ENCODE measurements around the gene ZSCAN21.

The ZSCAN21 gene

DNA sequence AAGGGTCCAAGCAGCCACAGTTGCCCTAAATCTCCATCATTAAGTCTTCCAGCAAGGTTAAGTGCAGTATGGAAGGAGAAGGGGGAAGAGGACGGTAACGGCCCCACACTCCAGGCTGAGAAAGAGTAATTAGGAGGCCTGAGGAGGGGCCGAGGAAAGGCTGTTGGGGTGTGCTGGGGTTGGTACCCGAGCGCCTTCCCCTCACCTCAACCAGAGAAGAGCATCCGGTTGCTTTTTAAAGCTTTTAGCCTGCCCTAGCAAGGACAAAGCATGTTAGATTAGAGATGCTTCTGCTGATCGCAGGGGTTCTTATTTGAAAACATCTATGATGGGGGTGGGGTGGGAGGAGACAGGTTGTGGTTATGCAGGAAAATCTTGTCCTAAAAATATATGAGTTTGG, 9.0 kb upstream of the ZSCAN21 start:
- no peaks in the 10 kb centered on the region; the same call in 1 of the 2 replicates for H3K4me1 ChIP-seq
- peaks cover 4% of the 10 kb centered on the region for H3K36me3 ChIP-seq (replicated peaks)
- H3K27me3 ChIP-seq (ENCODE audit: low read depth): no peaks in the 10 kb centered on the region
- H3K9me3 ChIP-seq: no peaks in the 10 kb centered on the region
- DNase-seq (ENCODE audit: low spot score in 2 of 2): no peak
- in situ Hi-C loops (cut with MboI; ENCODE audit: low sequenced_read_pairs): no loop called here
- no peak overlapping the region for H3K4me3 ChIP-seq

DNA sequence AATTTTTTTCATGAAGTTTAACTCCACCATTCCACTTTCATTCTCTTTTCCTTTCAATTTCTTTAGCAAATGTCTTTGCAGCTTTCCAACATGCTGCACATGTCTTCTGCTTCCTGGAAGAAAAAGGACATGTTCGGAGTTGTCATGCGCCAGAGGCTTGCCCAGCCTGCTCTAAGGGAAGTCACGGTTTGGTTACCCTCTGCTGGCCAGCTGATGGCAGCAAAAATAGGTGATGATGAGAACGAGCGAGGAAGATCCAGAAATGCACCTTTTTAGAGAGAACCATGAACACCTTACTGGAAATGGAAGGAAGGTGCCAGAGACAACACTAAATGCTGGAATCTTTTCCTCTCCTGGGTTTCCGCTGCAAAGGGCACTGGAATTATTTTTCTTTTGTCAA, 4.9 kb upstream of the ZSCAN21 start:
- in situ Hi-C loops (cut with MboI; ENCODE audit: low sequenced_read_pairs): no loop called here
- no peaks in the 10 kb centered on the region for H3K36me3 ChIP-seq (replicated peaks)
- H3K4me1 ChIP-seq: peaks cover 5% of the 10 kb centered on the region
- no peaks in the 10 kb centered on the region for H3K27me3 ChIP-seq (ENCODE audit: low read depth)
- no peak overlapping the region for H3K4me3 ChIP-seq
- DNase-seq (ENCODE audit: low spot score in 2 of 2): peak in 1 of 2 experiments; percentile 24
- H3K9me3 ChIP-seq: no peaks in the 10 kb centered on the region

DNA sequence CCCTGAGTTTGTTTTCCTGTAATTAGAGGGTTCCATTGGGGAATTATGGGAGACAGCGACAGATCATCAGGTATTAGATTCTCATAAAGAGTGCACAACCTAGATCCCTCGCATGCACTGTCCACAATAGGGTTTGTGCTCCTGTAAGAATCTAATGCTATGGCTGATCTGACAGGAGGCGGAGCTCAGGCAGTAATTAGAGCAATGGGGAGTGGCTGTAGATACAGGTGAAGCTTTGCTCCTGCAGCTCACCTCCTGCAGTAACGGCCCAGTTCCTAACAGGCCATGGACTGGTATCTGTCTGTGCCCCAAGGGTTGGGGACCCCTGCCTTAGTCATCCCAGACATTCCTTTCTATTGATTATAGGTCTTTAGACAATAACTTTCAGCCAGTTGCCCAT, 894 bp upstream of the ZSCAN21 start:
- no peak for DNase-seq (ENCODE audit: low spot score in 2 of 2)
- Histone ChIP-seq H3K4me1 (peaks cover 9% of the 10 kb centered on the region), H3K4me3 (no peak overlapping the region), H3K27me3 (ENCODE audit: low read depth) (no peaks in the 10 kb centered on the region), H3K36me3 (replicated peaks) (no peaks in the 10 kb centered on the region), H3K9me3 (no peaks in the 10 kb centered on the region)
- in situ Hi-C loops (cut with MboI; ENCODE audit: low sequenced_read_pairs): no loop called here

DNA sequence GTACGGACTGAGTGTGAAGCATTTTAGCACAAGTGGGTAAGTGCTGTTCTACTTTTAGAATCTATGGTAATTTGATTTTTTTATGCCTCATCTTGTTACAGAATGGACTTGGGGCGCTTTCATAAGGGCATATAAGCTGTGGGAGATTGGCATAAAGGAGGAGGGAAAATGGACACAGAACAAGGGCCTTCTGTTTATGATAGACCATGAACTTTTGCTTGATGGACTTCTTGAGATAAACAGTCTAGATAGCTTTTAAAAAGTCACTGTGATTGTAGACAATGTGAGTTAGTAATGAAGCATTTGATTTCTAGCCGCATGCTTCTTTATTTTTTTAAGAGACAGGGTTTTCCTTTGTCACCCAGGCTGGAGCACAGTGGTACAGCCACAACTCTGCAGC, 2.0 kb downstream of the ZSCAN21 start:
- DNase-seq (ENCODE audit: low spot score in 2 of 2): no peak
- Histone ChIP-seq H3K4me3 (no peak overlapping the region), H3K9me3 (no peaks in the 10 kb centered on the region), H3K36me3 (replicated peaks) (no peaks in the 10 kb centered on the region), H3K27me3 (ENCODE audit: low read depth) (no peaks in the 10 kb centered on the region), H3K4me1 (peaks cover 9% of the 10 kb centered on the region)
- in situ Hi-C loops (cut with MboI; ENCODE audit: low sequenced_read_pairs): no loop called here

DNA sequence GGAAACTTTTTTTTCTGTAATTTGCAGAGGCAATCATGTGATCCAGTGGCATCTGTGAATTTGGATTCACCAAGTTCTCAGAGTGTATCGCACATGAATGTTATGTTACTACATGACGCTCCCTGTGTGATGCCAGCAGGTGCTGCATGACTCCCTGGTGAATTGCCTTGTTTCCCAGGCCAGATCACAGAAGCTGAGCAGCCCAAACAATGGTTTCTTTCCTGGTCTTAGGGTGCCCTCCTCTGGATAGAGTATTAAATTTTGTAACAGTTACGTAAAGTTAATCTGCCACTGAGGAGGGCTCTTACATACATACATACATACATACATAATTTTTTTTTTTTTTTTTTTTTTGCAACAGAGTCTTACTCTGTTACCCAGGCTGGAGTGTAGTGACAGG, 3.6 kb downstream of the ZSCAN21 start:
- Histone ChIP-seq H3K9me3 (no peaks in the 10 kb centered on the region), H3K27me3 (ENCODE audit: low read depth) (no peaks in the 10 kb centered on the region), H3K4me3 (no peak overlapping the region), H3K36me3 (replicated peaks) (peaks cover 16% of the 10 kb centered on the region), H3K4me1 (peaks cover 9% of the 10 kb centered on the region)
- peak; percentile 38 to 48 for DNase-seq (ENCODE audit: low spot score in 2 of 2)
- in situ Hi-C loops (cut with MboI; ENCODE audit: low sequenced_read_pairs): no loop called here

DNA sequence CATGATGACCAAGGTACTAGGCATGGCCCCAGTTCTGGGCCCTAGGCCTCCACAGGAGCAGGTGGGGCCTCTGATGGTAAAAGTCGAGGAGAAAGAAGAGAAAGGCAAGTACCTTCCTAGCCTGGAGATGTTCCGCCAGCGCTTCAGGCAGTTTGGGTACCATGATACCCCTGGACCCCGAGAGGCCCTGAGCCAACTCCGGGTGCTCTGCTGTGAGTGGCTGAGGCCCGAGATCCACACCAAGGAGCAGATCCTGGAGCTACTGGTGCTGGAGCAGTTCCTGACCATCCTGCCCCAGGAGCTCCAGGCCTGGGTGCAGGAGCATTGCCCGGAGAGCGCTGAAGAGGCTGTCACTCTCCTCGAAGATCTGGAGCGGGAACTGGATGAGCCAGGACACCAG, 7.4 kb downstream of the ZSCAN21 start:
- Histone ChIP-seq H3K27me3 (ENCODE audit: low read depth) (no peaks in the 10 kb centered on the region), H3K9me3 (no peaks in the 10 kb centered on the region), H3K36me3 (replicated peaks) (peaks cover 33% of the 10 kb centered on the region), H3K4me3 (no peak overlapping the region), H3K4me1 (no peaks in the 10 kb centered on the region)
- in situ Hi-C loops (cut with MboI; ENCODE audit: low sequenced_read_pairs): no loop called here
- no peak for DNase-seq (ENCODE audit: low spot score in 2 of 2)

DNA sequence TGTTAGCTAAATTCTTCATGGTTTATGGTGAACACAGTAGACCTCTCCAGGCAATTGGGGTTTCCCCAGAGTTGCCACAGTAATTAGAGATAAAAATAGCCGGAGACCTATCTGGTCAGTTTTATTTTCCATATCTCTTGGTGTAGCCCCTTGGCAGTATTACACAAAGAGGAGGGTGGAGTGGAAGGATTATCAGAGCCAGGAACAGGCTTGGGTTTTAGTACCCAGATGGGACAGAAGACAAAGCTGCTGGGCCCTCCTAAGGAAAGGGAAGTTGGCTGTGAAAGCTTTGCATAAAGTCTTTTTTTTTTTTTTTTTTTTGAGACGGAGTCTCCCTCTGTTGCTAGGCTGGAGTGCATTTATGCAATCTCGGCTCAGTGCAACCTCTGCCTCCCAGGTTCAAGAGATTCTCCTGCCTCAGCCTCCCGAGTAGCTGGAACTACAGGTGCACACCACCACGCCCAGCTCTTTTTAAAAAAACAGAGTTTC, 9.7 kb downstream of the ZSCAN21 start:
- Histone ChIP-seq H3K36me3 (replicated peaks) (peaks cover 42% of the 10 kb centered on the region), H3K4me1 (no peaks in the 10 kb centered on the region), H3K9me3 (no peaks in the 10 kb centered on the region), H3K27me3 (ENCODE audit: low read depth) (no peaks in the 10 kb centered on the region), H3K4me3 (no peak overlapping the region)
- no peak for DNase-seq (ENCODE audit: low spot score in 2 of 2)
- in situ Hi-C loops (cut with MboI; ENCODE audit: low sequenced_read_pairs): no loop called here

DNA sequence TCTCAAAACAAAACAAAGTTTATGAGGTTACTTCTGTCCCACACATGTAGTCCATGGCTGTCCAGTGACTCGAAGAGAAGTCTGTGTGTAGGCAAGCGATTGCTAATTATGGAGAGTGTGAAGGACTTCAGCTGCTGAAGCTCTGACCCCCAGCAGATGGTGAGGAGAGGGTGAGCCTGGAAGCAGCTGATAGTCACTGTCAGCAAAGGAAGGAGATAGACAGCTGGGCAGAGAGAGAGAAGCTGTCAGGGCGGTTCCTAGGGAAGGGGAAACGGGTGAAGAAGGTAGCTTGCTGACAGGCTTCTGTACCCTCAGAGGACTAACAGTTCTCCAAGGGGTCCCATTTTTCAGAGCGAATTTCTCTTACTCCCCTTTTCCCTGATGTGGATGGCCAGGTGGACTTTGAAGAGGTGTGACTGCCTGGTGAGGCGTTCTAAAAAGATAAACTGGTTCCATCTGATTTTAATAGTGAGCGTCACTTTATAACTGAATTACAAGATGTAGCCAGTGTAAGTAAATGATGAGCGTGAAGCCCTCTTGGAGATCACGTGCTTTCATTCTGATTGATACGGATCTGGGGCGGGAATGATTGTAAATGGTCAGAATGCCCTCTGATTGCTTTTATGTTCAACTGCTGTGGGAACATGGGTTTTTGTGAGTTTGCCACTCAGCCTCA, 12.1 kb downstream of the ZSCAN21 start:
- H3K4me1 ChIP-seq: no peaks in the 10 kb centered on the region
- H3K4me3 ChIP-seq: no peak overlapping the region
- H3K9me3 ChIP-seq: no peaks in the 10 kb centered on the region
- no peak for DNase-seq (ENCODE audit: low spot score in 2 of 2)
- H3K27me3 ChIP-seq (ENCODE audit: low read depth): no peaks in the 10 kb centered on the region
- peaks cover 47% of the 10 kb centered on the region for H3K36me3 ChIP-seq (replicated peaks)
- in situ Hi-C loops (cut with MboI; ENCODE audit: low sequenced_read_pairs): no loop called here

DNA sequence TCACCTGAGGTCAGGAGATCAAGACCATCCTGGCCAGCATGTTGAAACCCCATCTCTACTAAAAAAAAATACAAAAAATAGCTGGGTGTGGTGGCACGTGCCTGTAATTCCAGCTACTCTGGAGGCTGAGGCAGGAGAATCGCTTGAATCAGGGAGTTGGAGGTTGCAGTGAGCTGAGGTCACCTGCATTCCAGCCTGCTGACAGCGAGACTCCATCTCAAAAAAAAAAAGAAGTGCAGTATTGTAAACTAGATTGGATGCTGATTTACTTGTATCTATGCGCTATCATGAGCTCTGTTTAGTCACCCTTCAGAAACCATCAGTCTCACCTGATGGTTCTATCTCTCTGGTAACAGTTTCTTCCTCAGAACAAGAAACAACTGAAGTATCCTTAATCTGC, 13.8 kb downstream of the ZSCAN21 start:
- H3K9me3 ChIP-seq: no peaks in the 10 kb centered on the region
- no peaks in the 10 kb centered on the region for H3K4me1 ChIP-seq
- H3K36me3 ChIP-seq (replicated peaks): peaks cover 30% of the 10 kb centered on the region
- in situ Hi-C loops (cut with MboI; ENCODE audit: low sequenced_read_pairs): no loop called here
- no peaks in the 10 kb centered on the region for H3K27me3 ChIP-seq (ENCODE audit: low read depth)
- no peak for DNase-seq (ENCODE audit: low spot score in 2 of 2)
- H3K4me3 ChIP-seq: no peak overlapping the region

DNA sequence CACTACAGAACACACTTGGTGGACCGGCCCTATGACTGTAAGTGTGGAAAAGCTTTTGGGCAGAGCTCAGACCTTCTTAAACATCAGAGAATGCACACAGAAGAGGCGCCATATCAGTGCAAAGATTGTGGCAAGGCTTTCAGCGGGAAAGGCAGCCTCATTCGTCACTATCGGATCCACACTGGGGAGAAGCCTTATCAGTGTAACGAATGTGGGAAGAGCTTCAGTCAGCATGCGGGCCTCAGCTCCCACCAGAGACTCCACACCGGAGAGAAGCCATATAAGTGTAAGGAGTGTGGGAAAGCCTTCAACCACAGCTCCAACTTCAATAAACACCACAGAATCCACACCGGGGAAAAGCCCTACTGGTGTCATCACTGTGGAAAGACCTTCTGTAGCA, 14.6 kb downstream of the ZSCAN21 start:
- in situ Hi-C loops (cut with MboI; ENCODE audit: low sequenced_read_pairs): no loop called here
- Histone ChIP-seq H3K9me3 (no peaks in the 10 kb centered on the region), H3K27me3 (ENCODE audit: low read depth) (no peaks in the 10 kb centered on the region), H3K36me3 (replicated peaks) (peaks cover 28% of the 10 kb centered on the region), H3K4me3 (no peak overlapping the region), H3K4me1 (no peaks in the 10 kb centered on the region)
- no peak for DNase-seq (ENCODE audit: low spot score in 2 of 2)

DNA sequence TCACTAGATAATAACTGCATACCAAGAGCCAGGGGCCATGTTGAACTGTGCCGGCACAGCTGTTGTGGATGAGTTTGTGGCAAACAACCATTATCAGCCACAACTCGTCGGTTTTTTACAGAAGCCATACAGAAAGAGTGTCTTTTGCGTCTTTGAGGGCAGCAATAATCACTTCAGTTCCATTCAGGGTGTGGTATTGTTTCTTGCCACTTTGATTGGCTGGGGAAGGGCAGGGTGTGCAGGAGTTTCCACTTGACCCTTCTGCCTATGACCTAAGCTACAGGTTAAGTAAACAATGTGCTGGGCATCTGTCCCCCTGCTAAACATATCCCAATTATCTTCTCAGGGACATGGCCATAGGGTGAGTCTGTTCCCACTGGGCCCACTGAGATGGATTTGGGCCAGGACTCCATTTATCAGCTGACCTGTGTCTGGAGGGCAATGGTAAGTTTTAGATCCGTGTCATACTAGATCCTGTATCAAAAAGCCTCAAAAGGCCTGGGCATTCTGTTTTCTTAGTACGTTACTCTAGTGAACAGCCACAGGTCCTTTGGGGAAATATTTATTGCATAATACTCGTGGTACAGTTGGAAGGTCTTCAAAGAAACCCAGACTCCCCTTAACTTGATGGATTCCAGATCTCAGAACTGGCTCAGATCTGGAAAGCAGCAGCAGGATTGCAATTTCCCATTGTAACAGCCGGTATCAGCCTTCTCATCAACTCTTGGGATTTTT, 16.0 kb downstream of the ZSCAN21 start:
- H3K36me3 ChIP-seq (replicated peaks): peaks cover 32% of the 10 kb centered on the region
- H3K9me3 ChIP-seq: peaks cover 5% of the 10 kb centered on the region

DNA sequence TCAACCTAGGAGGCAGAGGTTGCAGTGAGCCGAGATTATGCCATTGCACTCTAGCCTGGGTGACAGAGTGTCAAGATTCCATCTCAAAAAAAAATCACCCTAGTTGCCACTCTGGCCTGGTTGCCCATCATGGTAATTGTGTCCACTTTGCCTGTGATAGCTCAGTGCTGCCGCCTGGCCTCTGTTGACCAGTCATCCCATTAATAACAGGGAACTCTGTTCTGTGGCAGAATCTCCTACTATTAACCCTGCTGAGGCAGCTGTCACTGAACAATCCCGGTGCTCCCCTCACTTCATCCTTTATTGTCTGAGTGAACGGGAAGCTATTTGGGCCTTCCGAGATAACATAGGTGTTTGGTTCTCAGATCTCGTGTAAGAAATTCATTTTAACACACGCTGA, 17.4 kb downstream of the ZSCAN21 start:
- DNase-seq (ENCODE audit: low spot score in 2 of 2): no peak
- Histone ChIP-seq H3K4me3 (no peak overlapping the region), H3K36me3 (replicated peaks) (peaks cover 41% of the 10 kb centered on the region), H3K9me3 (peaks cover 18% of the 10 kb centered on the region), H3K4me1 (no peaks in the 10 kb centered on the region), H3K27me3 (ENCODE audit: low read depth) (no peaks in the 10 kb centered on the region)
- in situ Hi-C loops (cut with MboI; ENCODE audit: low sequenced_read_pairs): no loop called here

More for the DNA sequence above, 16.0 kb downstream of the ZSCAN21 start:
- no peak for DNase-seq (ENCODE audit: low spot score in 2 of 2)
- Histone ChIP-seq H3K27me3 (ENCODE audit: low read depth) (no peaks in the 10 kb centered on the region), H3K4me3 (no peak overlapping the region), H3K4me1 (no peaks in the 10 kb centered on the region)
- in situ Hi-C loops (cut with MboI; ENCODE audit: low sequenced_read_pairs): no loop called here

DNA sequence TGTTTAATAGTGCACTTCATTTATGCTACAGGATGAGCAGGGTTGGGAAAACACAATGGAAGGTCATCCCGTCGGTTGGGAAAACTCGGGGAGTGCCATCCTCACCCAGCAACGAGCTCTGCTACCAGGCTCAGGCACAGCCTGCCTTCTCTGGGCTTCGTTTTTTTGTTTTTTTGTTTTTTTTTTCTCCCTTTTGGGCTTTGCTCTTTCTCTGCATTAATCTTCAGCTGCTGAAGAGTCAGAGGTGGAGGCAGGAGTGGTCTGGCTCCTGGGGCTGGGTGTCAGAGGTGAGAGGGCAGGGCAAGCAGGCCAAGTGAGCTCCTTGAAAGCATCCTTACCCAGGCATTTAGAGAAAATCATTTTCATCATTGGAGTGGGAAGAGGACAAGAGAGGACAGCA, 20.4 kb downstream of the ZSCAN21 start:
- peaks cover 28% of the 10 kb centered on the region for H3K9me3 ChIP-seq
- peaks cover 60% of the 10 kb centered on the region for H3K36me3 ChIP-seq (replicated peaks)
- in situ Hi-C loops (cut with MboI; ENCODE audit: low sequenced_read_pairs): no loop called here

DNA sequence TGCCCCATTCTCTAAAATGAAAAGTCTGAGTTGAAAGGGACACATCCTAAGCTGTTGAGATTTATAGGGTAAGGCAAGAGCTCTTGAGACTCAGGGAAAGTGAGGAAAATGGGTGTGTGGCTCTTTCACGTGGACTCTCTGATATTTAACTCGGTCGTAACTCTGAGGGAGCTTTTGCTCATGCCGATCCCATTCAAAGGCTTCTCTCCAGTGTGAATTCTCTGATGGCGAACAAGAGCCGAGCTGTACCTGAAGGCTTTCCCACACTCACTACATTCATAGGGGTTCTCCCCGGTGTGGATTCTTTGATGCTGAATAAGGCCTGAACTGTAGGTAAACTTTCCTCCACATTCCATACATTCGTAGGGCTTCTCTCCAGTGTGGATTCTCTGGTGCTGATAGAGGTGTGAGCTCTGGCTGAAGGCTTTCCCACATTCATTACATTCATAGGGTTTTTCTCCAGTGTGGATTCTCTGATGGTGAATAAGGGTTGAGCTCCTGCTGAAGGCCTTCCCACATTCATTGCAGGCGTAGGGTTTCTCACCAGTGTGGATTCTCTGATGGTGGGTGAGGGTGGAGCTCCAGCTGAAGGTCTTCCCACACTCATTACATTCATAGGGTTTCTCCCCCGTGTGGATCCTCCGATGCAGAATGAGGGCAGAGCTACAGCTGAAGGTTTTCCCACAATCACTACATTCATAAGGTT, 21.6 kb downstream of the ZSCAN21 start:
- Histone ChIP-seq H3K36me3 (replicated peaks) (peaks cover 70% of the 10 kb centered on the region), H3K4me3 (no peak overlapping the region), H3K9me3 (peaks cover 28% of the 10 kb centered on the region), H3K4me1 (no peaks in the 10 kb centered on the region), H3K27me3 (ENCODE audit: low read depth) (no peaks in the 10 kb centered on the region)
- no peak for DNase-seq (ENCODE audit: low spot score in 2 of 2)
- in situ Hi-C loops (cut with MboI; ENCODE audit: low sequenced_read_pairs): no loop called here

More for the DNA sequence above, 20.4 kb downstream of the ZSCAN21 start:
- H3K4me1 ChIP-seq: no peaks in the 10 kb centered on the region
- H3K4me3 ChIP-seq: no peak overlapping the region
- H3K27me3 ChIP-seq (ENCODE audit: low read depth): no peaks in the 10 kb centered on the region
- no peak for DNase-seq (ENCODE audit: low spot score in 2 of 2)

All from HAP-1 (cell line).